H1 (cell line): ENCODE data around the gene TP53. TPM values are rescaled to one million over a fixed set of nuclear protein-coding genes. Genes with fewer than 3 reads are reported as not detected.
A peak's percentile ranks its signal among the peaks of the same experiment; 100 is the strongest.

ENCODE experiments used
- CTCF ChIA-PET: fragments of 300-600 bp; sonication (Branson Sonifier 250); formaldehyde crosslinking; loops from one replicate; lab custom pipeline; 2021; ENCODE audit not compliant: partially characterized antibody; lab: Charles Lee
- POLR2A ChIA-PET: fragments of 300-600 bp; sonication (Branson Sonifier 250); formaldehyde crosslinking; loops from one replicate; lab custom pipeline; 2021; ENCODE audit warnings: inconsistent platforms; ENCODE audit not compliant: partially characterized antibody; lab: Charles Lee
- DNase-seq, 2 experiments: peaks; one replicate each; pipeline versions ENCODE4 v3.0.0 to v3.0.0-alpha.2; 2010 to 2022; ENCODE audit warnings: low spot score in 2 of 2, low read depth in 1 of 2, mixed read lengths in 1 of 2
- FAIRE-seq: peaks from 2 replicates; lab custom pipeline; 2011; peaks lifted over from hg19 to GRCh38; lab: Jason Lieb, UNC
- H2AFZ ChIP-seq: 2 replicates; pipeline ENCODE4 v1.8.1; 2012; ENCODE audit warnings: low read length, inconsistent platforms
- H2AK5ac ChIP-seq: 2 replicates; pipeline ENCODE4 v1.6.1; 2013; ENCODE audit warnings: low read depth, low read length
- H2BK120ac ChIP-seq: replicated peaks from 2 replicates; pipeline ENCODE3; 2013; ENCODE audit warnings: low read depth, low read length, inconsistent platforms
- H2BK12ac ChIP-seq: 2 replicates; pipeline ENCODE4 v1.6.1; 2013; ENCODE audit warnings: low read depth, low read length
- H2BK15ac ChIP-seq: 2 replicates; pipeline ENCODE4 v1.6.1; 2013; ENCODE audit warnings: low read length
- H2BK20ac ChIP-seq: 2 replicates; pipeline ENCODE4 v1.6.1; 2013; ENCODE audit warnings: low read length
- H2BK5ac ChIP-seq: 2 replicates; pipeline ENCODE4 v1.6.1; 2013; ENCODE audit warnings: low read depth, low read length
- H3K14ac ChIP-seq: 2 replicates; pipeline ENCODE4 v1.6.1; 2013; ENCODE audit warnings: inconsistent platforms; ENCODE audit not compliant: insufficient read length
- H3K18ac ChIP-seq: 2 replicates; pipeline ENCODE4 v1.6.1; 2013; ENCODE audit warnings: low read length; ENCODE audit errors: extremely low read depth
- H3K23ac ChIP-seq: 2 replicates; pipeline ENCODE4 v1.6.1; 2013; ENCODE audit warnings: inconsistent platforms; ENCODE audit not compliant: insufficient read length
- H3K23me2 ChIP-seq: 2 replicates; pipeline ENCODE4 v1.6.1; 2013; ENCODE audit warnings: low read depth, low read length
- H3K27ac ChIP-seq: 2 replicates; pipeline ENCODE4 v1.6.1; 2011; ENCODE audit warnings: low read depth, low read length, inconsistent platforms
- H3K27me3 ChIP-seq, 4 experiments: replicated peaks in 1 of 4; 1 replicate in 1 of 4; 2 replicates in 3 of 4; pipeline versions ENCODE4 v1.6.1 to v1.8.1; 2011 to 2013; ENCODE audit warnings: low read length in 3 of 4, mild to moderate bottlenecking in 3 of 4, inconsistent platforms in 2 of 4, mixed read lengths in 2 of 4, moderate library complexity in 1 of 4; ENCODE audit not compliant: control insufficient read depth in 3 of 4, insufficient read depth in 3 of 4; ENCODE audit errors: extremely low read depth in 1 of 4
- H3K36me3 ChIP-seq, 4 experiments: 2 replicates each; pipeline versions ENCODE4 v1.6.1 to v1.8.1; 2011 to 2013; ENCODE audit warnings: mild to moderate bottlenecking in 4 of 4, low read length in 3 of 4, moderate library complexity in 2 of 4, control low read depth in 1 of 4, inconsistent platforms in 1 of 4; ENCODE audit not compliant: insufficient read depth in 4 of 4, control insufficient read depth in 2 of 4
- H3K4ac ChIP-seq: replicated peaks from 2 replicates; pipeline ENCODE3; 2013; ENCODE audit warnings: low read length, low read depth, mixed read lengths, inconsistent platforms; ENCODE audit not compliant: insufficient read length
- H3K4me1 ChIP-seq, 4 experiments: replicated peaks in 1 of 4; 1 replicate in 1 of 4; 2 replicates in 3 of 4; pipeline versions ENCODE4 v1.6.1 to v1.8.1; 2011 to 2013; ENCODE audit warnings: low read length in 3 of 4, inconsistent platforms in 2 of 4, mixed read lengths in 1 of 4; ENCODE audit not compliant: insufficient read depth in 4 of 4, control insufficient read depth in 3 of 4
- H3K4me2 ChIP-seq, 2 experiments: 2 replicates each; pipeline versions ENCODE4 v1.6.1 to v1.8.1; 2011 to 2013; ENCODE audit warnings: low read depth in 2 of 2, low read length in 2 of 2, control low read depth in 1 of 2, inconsistent platforms in 1 of 2, mild to moderate bottlenecking in 1 of 2; ENCODE audit not compliant: insufficient read depth in 1 of 2
- H3K4me3 ChIP-seq, 4 experiments: fragments of 200-600, 300-600 bp in 1 of 4; sonication (generic), shearing (Covaris generic), sonication (Bioruptor Twin) in 1 of 4; 2 replicates each; pipeline versions ENCODE4 v1.5.1 to v1.8.1; 2011 to 2016; ENCODE audit warnings: low read length in 4 of 4, low read depth in 3 of 4, control low read depth in 2 of 4, inconsistent platforms in 2 of 4, mild to moderate bottlenecking in 2 of 4, mixed read lengths in 1 of 4, moderate library complexity in 1 of 4; ENCODE audit not compliant: insufficient read depth in 2 of 4; ENCODE audit errors: extremely low read depth in 1 of 4
- H3K56ac ChIP-seq: replicated peaks from 2 replicates; pipeline ENCODE3; 2013; ENCODE audit warnings: low read depth, mild to moderate bottlenecking, mixed read lengths, low read length, inconsistent platforms; ENCODE audit not compliant: insufficient read length
- H3K79me1 ChIP-seq: 2 replicates; pipeline ENCODE4 v1.6.1; 2013; ENCODE audit warnings: low read depth, low read length, control low read depth
- H3K79me2 ChIP-seq, 2 experiments: 2 replicates each; pipeline versions ENCODE4 v1.6.1 to v1.8.1; 2012 to 2013; ENCODE audit warnings: low read length in 2 of 2, mild to moderate bottlenecking in 2 of 2, inconsistent platforms in 1 of 2; ENCODE audit not compliant: insufficient read depth in 2 of 2, control insufficient read depth in 1 of 2
- H3K9ac ChIP-seq, 4 experiments: replicated peaks in 1 of 4; 1 replicate in 1 of 4; 2 replicates in 3 of 4; pipeline versions ENCODE4 v1.6.1 to v1.8.1; 2011 to 2013; ENCODE audit warnings: low read depth in 3 of 4, low read length in 3 of 4, control low read depth in 2 of 4, mild to moderate bottlenecking in 2 of 4, moderate library complexity in 2 of 4, inconsistent platforms in 1 of 4; ENCODE audit errors: extremely low read depth in 1 of 4
- H3K9me3 ChIP-seq, 2 experiments: 2 replicates each; pipeline versions ENCODE4 v1.6.1 to v1.8.1; 2012 to 2013; ENCODE audit warnings: mild to moderate bottlenecking in 2 of 2, moderate library complexity in 2 of 2, control low read depth in 1 of 2, inconsistent platforms in 1 of 2, low read depth in 1 of 2, low read length in 1 of 2, mixed read lengths in 1 of 2; ENCODE audit not compliant: insufficient read depth in 2 of 2
- H4K20me1 ChIP-seq, 2 experiments: replicated peaks in 1 of 2; 2 replicates each; pipeline versions ENCODE3 to v1.8.1; 2011 to 2013; ENCODE audit warnings: inconsistent platforms in 2 of 2, low read length in 2 of 2, mild to moderate bottlenecking in 1 of 2; ENCODE audit not compliant: insufficient read depth in 2 of 2, control insufficient read depth in 1 of 2
- H4K5ac ChIP-seq: 2 replicates; pipeline ENCODE4 v1.6.1; 2013; ENCODE audit warnings: low read length, low read depth, mixed read lengths, inconsistent platforms; ENCODE audit not compliant: insufficient read length
- H4K8ac ChIP-seq: 2 replicates; pipeline ENCODE4 v1.8.0; 2013; ENCODE audit warnings: mild to moderate bottlenecking, moderate library complexity, low read length, inconsistent platforms; ENCODE audit not compliant: insufficient read depth; ENCODE audit errors: extremely low read depth
- H4K91ac ChIP-seq: replicated peaks from 2 replicates; pipeline ENCODE3; 2013; ENCODE audit warnings: low read length, mixed read lengths, inconsistent platforms; ENCODE audit not compliant: insufficient read length
- KDM5A ChIP-seq: fragments of 200-600 bp; IDR thresholded peaks from 2 replicates; pipeline ENCODE4 v1.7.1; 2012; ENCODE audit warnings: mild to moderate bottlenecking, low read length, inconsistent platforms, mixed read lengths
- RAD21 ChIP-seq, 2 experiments: IDR thresholded peaks in 1 of 2; conservative IDR thresholded peaks in 1 of 2; 2 replicates each; pipeline ENCODE4 v1.6.1; 2011; ENCODE audit warnings: low read depth in 2 of 2, low read length in 2 of 2, improper control_type of control experiment in 1 of 2, inconsistent platforms in 1 of 2, mild to moderate bottlenecking in 1 of 2, moderate library complexity in 1 of 2
- TBP ChIP-seq: IDR thresholded peaks from 2 replicates; pipeline ENCODE4 v1.6.1; 2011; ENCODE audit warnings: low read depth, low read length, improper control_type of control experiment
- WGBS, 2 experiments: shearing (Covaris generic) in 1 of 2; methylation state at CpG; one replicate each; pipeline versions ENCODE4 v1.1.6 to v1.1.7; 2013 to 2015; ENCODE audit warnings: low lambda C conversion rate in 2 of 2, mixed read lengths in 2 of 2, inconsistent platforms in 1 of 2, low coverage in 1 of 2, missing lambda C conversion rate in 1 of 2; ENCODE audit not compliant: insufficient replicate concordance in 2 of 2, insufficient coverage in 1 of 2, insufficient read length in 1 of 2; ENCODE audit errors: extremely low coverage in 1 of 2, missing lambda C conversion rate in 1 of 2; 5-methylcytosine and 5-hydroxymethylcytosine counted together
- polyA plus RNA-seq, 7 experiments: library from polyadenylated mRNA; depleted of rRNA in 3 of 7; stranded (reverse) in 5 of 7; unstranded in 2 of 7; fragments of >200 nt in 5 of 7; fragments of 200-250 nt in 2 of 7; gene quantifications; 1 replicate in 5 of 7; 2 replicates in 1 of 7; 4 replicates in 1 of 7; pipeline versions ENCODE4 v1.2.1 to v1.2.3, GENCODE V29; 2011 to 2013; ENCODE audit warnings: missing spikeins in 2 of 7, mixed read lengths in 2 of 7
- total RNA-seq: library from RNA; stranded (reverse); fragmentation: NEBNext Ultra II Directional; extraction: Animal tissue kit (Norgen Biotek cat#: 25700); gene quantifications from 2 replicates; pipeline ENCODE4 v1.2.1, GENCODE V29; 2021
- TF ChIP-seq, protein P1 (sequence below), 3 experiments: IDR thresholded peaks; 1 replicate in 2 of 3; 2 replicates in 1 of 3; pipeline versions ENCODE4 v1.5.1 to v1.6.1; 2011; ENCODE audit warnings: low read length in 3 of 3, mild to moderate bottlenecking in 3 of 3, inconsistent platforms in 2 of 3, low read depth in 1 of 3, moderate library complexity in 1 of 3; ENCODE audit not compliant: insufficient read depth in 1 of 3; ENCODE audit errors: control extremely low read depth in 1 of 3

TP53 gene
- total and polyA plus RNA-seq, 2 of the 8 experiments (the other 6 are each of a cell fraction or from before 2014, with no cell fraction given) = 143 to 198 TPM

GRCh38 chr17:7632492-7632894, 54.8 kb downstream of the TP53 start:
- H2BK12ac ChIP-seq = peak overlapping the region; percentile 62; the same call in 1 of the 2 replicates
- no peak overlapping the region for H3K9ac ChIP-seq
- H4K91ac ChIP-seq = peak overlapping the region; percentile 56
- H3K23ac ChIP-seq = no peak overlapping the region
- CTCF ChIA-PET = interaction anchor here (0.6 to 15.7 kb wide), 22 partner anchors 10 to 1856 kb away, joined by 3 to 332 read pairs (median 6); partner anchors contain the start of genes ATP1B2, DNAH2, EFNB3 and FXR2
- H3K4ac ChIP-seq = no peak overlapping the region
- H3K56ac ChIP-seq = no peak overlapping the region
- TF ChIP-seq, protein P1, sequence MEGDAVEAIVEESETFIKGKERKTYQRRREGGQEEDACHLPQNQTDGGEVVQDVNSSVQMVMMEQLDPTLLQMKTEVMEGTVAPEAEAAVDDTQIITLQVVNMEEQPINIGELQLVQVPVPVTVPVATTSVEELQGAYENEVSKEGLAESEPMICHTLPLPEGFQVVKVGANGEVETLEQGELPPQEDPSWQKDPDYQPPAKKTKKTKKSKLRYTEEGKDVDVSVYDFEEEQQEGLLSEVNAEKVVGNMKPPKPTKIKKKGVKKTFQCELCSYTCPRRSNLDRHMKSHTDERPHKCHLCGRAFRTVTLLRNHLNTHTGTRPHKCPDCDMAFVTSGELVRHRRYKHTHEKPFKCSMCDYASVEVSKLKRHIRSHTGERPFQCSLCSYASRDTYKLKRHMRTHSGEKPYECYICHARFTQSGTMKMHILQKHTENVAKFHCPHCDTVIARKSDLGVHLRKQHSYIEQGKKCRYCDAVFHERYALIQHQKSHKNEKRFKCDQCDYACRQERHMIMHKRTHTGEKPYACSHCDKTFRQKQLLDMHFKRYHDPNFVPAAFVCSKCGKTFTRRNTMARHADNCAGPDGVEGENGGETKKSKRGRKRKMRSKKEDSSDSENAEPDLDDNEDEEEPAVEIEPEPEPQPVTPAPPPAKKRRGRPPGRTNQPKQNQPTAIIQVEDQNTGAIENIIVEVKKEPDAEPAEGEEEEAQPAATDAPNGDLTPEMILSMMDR (IDR thresholded peaks at IDR 0.05; ENCODE audit: control extremely low read depth in 1 of 3, insufficient read depth in 1 of 3, low read depth in 1 of 3, low read length in 3 of 3) = peak; percentile 61 to 85 (median 79)
- TF ChIP-seq KDM5A = no peak
- TF ChIP-seq RAD21 (IDR thresholded peaks at IDR 0.05 in 1 of 2, conservative IDR thresholded peaks at IDR 0.05 in 1 of 2; ENCODE audit: low read depth in 2 of 2, low read length in 2 of 2) = peak; percentile 75 to 81
- TF ChIP-seq TBP = 0 out of 2 replicates have a peak, but pooled peaks have one; percentile 14
- H3K18ac ChIP-seq = peak overlapping the region; percentile 68; the same call in 1 of the 2 replicates
- no peaks in the 10 kb centered on the region for H3K36me3 ChIP-seq
- peak overlapping the region; percentile 89 for H2BK20ac ChIP-seq
- peaks cover 0 to 12% (median 3%) of the 10 kb centered on the region in 4 experiments; a peak in 3 of 7 replicates for H3K4me1 ChIP-seq
- H3K14ac ChIP-seq = no peak overlapping the region
- no peaks in the 10 kb centered on the region for H3K79me1 ChIP-seq
- H2BK120ac ChIP-seq = no peak overlapping the region
- no peaks in the 10 kb centered on the region for H3K9me3 ChIP-seq
- no peak overlapping the region for H2BK15ac ChIP-seq
- DNase-seq = peak; percentile 39 to 66
- POLR2A ChIA-PET = interaction anchor here (0.5 to 79.4 kb wide), 10 partner anchors 14 to 148 kb away, joined by 3 to 2272 read pairs (median 4); partner anchors contain the start of genes ATP1B2, FXR2, MPDU1 and POLR2A
- WGBS, 2 experiments = 41% methylated on average over 6 of the region's 6 CpGs; no CpG with 5 or more reads in 1 of the 2 experiments
- no peak overlapping the region for H3K4me3 ChIP-seq
- H2BK5ac ChIP-seq = peak overlapping the region; percentile 20; the same call in 1 of the 2 replicates
- no peak overlapping the region for H4K8ac ChIP-seq
- H3K23me2 ChIP-seq = peaks cover 2% of the 10 kb centered on the region; the same call in 1 of the 2 replicates
- 0 out of 2 replicates have a peak overlapping the region, but pooled peaks have one; percentile 14 for H2AK5ac ChIP-seq
- H3K27me3 ChIP-seq = no peaks in the 10 kb centered on the region
- no peak overlapping the region for H3K27ac ChIP-seq
- no peaks in the 10 kb centered on the region for H4K20me1 ChIP-seq
- H2AFZ ChIP-seq = peak overlapping the region; percentile 82; the same call in 1 of the 2 replicates
- H3K79me2 ChIP-seq = no peaks in the 10 kb centered on the region
- 0 out of 4 replicates have a peak overlapping the region, but pooled peaks of 1 of the 2 experiments have one; percentile 22 for H3K4me2 ChIP-seq
- no peak overlapping the region for H4K5ac ChIP-seq
- peak; percentile 90 for FAIRE-seq
